ENCODE results near the gene TM9SF2.

Gene TM9SF2

DNA sequence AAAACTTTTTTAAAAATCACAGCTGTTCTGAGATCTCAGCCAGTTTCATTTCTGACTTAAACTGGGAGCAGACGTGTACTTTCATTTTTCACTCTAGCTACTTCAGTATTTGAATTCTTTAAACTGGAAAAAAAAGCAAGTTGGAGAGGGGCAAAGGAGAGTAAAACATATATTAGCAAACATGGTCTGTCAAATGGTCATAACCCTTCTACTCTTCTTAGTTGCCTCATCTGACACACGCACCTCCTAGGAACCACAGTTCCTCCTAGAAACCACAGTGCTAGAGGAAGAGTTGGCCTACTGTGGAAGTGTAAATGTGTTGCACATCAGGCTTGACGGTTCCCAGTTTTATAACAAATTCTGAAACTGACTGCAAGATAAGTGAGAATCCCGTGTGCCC, 47.2 kb downstream of the TM9SF2 start:
- Histone ChIP-seq H3K36me3 (peaks cover 92% of the 10 kb centered on the region), H3K9ac (no peak overlapping the region), H3K27me3 (no peaks in the 10 kb centered on the region), H3K27ac (no peak overlapping the region), H3K4me3 (no peak overlapping the region), H3K4me2 (no peak overlapping the region), H4K20me1 (no peaks in the 10 kb centered on the region), H3K9me3 (no peaks in the 10 kb centered on the region), H3K4me1 (no peaks in the 10 kb centered on the region)
- no peak for TF ChIP-seq Cebpa-rat (IDR thresholded peaks at IDR 0.05)

DNA sequence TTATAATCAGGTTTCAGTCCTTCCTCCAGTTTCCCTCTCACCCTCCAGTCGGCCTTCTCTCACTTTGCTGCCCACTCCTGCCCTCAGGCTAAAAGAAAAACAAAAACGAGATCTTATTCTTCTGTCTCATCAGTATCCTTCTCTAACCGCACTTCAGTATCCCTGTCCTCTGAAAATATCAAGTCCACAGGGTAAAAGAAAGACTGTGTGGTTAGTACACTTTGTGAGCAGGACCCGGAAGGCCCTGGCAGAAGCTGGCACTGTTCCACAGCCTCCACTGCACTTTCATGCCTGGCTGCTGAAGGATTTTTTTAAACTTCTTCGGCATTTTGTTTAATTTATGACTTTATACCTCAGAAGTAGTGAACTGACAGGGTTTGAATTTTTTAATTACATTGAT, 51.8 kb downstream of the TM9SF2 start:
- no peak overlapping the region for H3K4me2 ChIP-seq
- no peak overlapping the region for H3K9ac ChIP-seq

DNA sequence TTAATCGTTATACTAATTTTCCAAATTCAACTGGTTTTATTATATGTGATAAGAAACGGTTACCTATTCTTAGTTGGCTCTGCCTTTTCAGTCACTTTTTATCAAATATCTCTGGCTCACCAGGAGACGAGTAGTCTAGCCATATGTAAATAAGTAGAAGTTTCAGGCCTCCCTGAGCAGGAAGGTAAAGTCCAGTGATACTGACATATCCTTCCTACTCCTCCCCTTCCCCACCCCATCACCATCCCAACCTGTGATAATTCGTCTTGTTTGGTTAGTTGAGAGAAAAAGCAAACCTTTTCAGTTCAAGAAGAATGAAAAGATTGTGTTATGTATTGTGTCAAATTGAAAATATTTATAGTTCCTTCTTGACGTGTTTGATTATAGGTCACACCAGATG, 53.9 kb downstream of the TM9SF2 start:
- Histone ChIP-seq H3K4me1 (no peaks in the 10 kb centered on the region), H3K9ac (no peak overlapping the region), H3K4me3 (no peak overlapping the region), H3K27ac (no peak overlapping the region), H3K27me3 (no peaks in the 10 kb centered on the region), H3K9me3 (no peaks in the 10 kb centered on the region), H4K20me1 (no peaks in the 10 kb centered on the region), H3K4me2 (no peak overlapping the region), H3K36me3 (peaks cover 93% of the 10 kb centered on the region)
- TF ChIP-seq Cebpa-rat (IDR thresholded peaks at IDR 0.05) = no peak

More for the DNA sequence above, 51.8 kb downstream of the TM9SF2 start:
- Histone ChIP-seq H3K4me1 (no peaks in the 10 kb centered on the region), H3K27ac (no peak overlapping the region), H4K20me1 (no peaks in the 10 kb centered on the region), H3K27me3 (no peaks in the 10 kb centered on the region), H3K36me3 (peaks cover 91% of the 10 kb centered on the region), H3K9me3 (no peaks in the 10 kb centered on the region), H3K4me3 (no peak overlapping the region)
- no peak for TF ChIP-seq Cebpa-rat (IDR thresholded peaks at IDR 0.05)

DNA sequence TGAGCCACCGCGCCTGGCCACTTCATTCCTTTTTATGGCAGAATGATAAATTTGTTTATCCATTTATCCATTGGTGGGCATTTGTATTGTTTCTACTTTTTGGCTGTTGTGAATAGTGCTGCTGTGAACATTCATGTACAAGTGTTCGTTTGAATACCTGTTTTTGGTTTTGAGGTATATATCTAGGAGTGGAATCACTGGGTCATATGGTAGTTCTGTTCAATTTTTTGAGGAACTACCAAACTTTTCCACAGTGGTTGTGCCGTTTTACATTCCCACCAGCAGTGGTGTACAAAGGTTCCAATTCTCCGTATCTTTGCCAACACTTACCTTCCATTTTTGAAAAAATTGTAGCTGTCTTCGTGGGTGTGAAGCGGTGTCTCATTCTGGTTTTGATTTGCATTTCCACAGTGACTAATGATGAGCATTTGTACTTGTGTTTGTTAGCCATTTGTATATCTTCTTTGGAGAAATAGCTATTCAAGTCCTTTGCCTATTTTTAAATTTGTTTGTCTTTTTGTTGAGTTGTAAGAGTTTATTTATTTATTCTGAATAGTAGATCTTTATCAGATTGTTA, 55.7 kb downstream of the TM9SF2 start:
- H4K20me1 ChIP-seq = no peaks in the 10 kb centered on the region
- no peak overlapping the region for H3K4me3 ChIP-seq
- H3K36me3 ChIP-seq = peaks cover 95% of the 10 kb centered on the region
- H3K4me2 ChIP-seq = no peak overlapping the region
- no peaks in the 10 kb centered on the region for H3K27me3 ChIP-seq
- no peaks in the 10 kb centered on the region for H3K4me1 ChIP-seq
- H3K27ac ChIP-seq = no peak overlapping the region
- H3K9me3 ChIP-seq = no peaks in the 10 kb centered on the region
- TF ChIP-seq Cebpa-rat (IDR thresholded peaks at IDR 0.05) = no peak
- no peak overlapping the region for H3K9ac ChIP-seq

DNA sequence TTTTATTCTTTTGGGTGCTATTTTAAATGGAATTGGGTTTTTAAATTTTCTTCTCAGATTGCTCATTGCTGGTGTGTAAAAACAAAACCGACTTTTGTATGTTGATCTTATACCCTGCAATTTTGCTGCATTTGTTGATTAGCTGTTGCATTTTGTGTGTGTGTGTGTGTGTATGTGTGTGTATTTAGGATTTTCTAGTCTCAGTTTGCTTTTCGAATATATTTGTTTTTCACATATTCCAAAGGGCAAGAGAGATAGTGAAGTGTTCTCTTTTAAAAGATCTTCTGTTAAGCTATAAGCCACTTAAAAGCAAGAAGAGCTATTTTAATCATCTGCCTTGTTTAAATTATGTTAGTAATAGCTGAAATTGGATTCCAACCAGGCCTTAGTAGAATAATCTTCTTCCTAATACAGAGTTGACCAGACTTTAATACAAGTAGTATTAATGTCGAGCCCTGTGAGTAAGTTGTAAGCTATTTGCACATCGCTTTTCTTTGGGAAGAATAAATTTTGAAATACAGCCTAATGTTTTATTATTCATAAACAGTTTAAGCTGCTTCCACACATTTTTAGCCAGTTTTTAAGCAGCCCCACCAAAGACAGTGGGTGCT, 57.4 kb downstream of the TM9SF2 start:
- Histone ChIP-seq H3K9me3 (no peaks in the 10 kb centered on the region), H3K4me3 (no peak overlapping the region), H3K27me3 (no peaks in the 10 kb centered on the region), H3K27ac (no peak overlapping the region), H3K36me3 (peaks cover 83% of the 10 kb centered on the region), H3K9ac (no peak overlapping the region), H4K20me1 (no peaks in the 10 kb centered on the region), H3K4me2 (no peak overlapping the region), H3K4me1 (no peaks in the 10 kb centered on the region)
- TF ChIP-seq Cebpa-rat (IDR thresholded peaks at IDR 0.05) = no peak

DNA sequence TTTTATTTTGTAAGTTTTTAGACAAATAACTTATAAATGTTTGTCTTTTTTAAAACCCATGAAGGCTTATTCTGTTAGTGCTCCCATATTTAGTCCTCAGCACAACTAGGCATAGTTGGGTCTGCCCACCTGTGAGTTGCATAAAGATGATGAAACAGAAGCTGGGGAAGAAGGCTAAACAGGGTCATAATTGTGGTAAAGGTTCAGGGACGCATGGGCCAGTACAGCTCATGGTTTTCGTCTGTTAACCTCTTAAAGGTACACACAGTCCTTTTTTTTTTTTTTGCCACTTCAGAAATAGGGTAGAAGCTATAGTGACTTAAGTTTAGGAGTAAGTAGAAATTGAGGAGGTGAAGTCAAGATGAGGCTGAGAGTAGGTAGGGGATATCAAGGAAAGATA, 58.3 kb downstream of the TM9SF2 start:
- TF ChIP-seq Cebpa-rat (IDR thresholded peaks at IDR 0.05) = no peak
- Histone ChIP-seq H3K9ac (no peak overlapping the region), H3K36me3 (peaks cover 83% of the 10 kb centered on the region), H3K27me3 (no peaks in the 10 kb centered on the region), H3K9me3 (no peaks in the 10 kb centered on the region), H3K4me1 (no peaks in the 10 kb centered on the region), H3K4me3 (no peak overlapping the region), H4K20me1 (no peaks in the 10 kb centered on the region), H3K27ac (no peak overlapping the region), H3K4me2 (no peak overlapping the region)

DNA sequence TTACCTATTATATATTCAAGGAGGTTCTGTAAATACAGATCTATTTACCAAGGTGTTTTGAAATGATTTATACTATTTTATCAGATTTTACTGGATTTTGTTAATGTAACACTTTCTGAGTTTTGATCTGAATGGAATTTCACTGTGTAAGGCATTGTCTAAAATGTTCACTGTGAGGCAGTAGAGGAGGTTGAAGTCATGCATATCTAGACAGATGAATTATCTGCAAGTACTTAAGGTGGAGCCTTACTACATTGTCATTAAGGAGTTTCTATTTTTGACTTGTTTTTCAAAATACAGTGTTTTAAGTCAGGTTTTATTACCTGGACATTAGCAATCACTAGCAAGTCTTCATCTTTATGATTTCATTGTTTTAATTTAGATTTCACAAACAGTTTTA, 62.1 kb downstream of the TM9SF2 start:
- Histone ChIP-seq H3K4me3 (no peak overlapping the region), H3K9me3 (peaks cover 30% of the 10 kb centered on the region), H3K4me1 (no peaks in the 10 kb centered on the region), H3K27ac (no peak overlapping the region), H3K9ac (no peak overlapping the region), H4K20me1 (no peaks in the 10 kb centered on the region), H3K36me3 (peaks cover 86% of the 10 kb centered on the region), H3K4me2 (no peak overlapping the region), H3K27me3 (no peaks in the 10 kb centered on the region)
- no peak for TF ChIP-seq Cebpa-rat (IDR thresholded peaks at IDR 0.05)

DNA sequence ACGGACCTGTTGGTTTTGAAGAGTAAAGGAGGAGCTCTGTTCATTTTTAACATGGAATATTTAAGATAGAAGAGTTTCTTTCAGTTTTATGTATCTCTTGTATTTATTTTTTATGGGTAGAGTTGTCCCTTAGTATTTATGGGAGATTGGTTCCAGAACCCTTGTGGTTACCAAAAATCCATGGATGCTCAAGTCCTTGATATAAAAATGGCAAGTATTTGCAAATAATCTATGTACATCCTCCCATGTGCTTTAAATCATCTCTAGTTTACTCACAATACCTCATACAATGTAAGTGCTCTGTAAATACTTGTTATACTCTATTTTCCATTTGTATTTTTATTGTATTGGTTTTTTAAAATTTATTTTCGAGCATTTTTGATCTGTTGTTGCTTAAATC, 63.1 kb downstream of the TM9SF2 start:
- TF ChIP-seq Cebpa-rat (IDR thresholded peaks at IDR 0.05) = no peak
- no peaks in the 10 kb centered on the region for H3K27me3 ChIP-seq
- peaks cover 40% of the 10 kb centered on the region for H3K9me3 ChIP-seq
- no peak overlapping the region for H3K4me2 ChIP-seq
- no peak overlapping the region for H3K4me3 ChIP-seq
- peaks cover 76% of the 10 kb centered on the region for H3K36me3 ChIP-seq
- H4K20me1 ChIP-seq = no peaks in the 10 kb centered on the region
- H3K4me1 ChIP-seq = no peaks in the 10 kb centered on the region
- no peak overlapping the region for H3K9ac ChIP-seq
- H3K27ac ChIP-seq = no peak overlapping the region

DNA sequence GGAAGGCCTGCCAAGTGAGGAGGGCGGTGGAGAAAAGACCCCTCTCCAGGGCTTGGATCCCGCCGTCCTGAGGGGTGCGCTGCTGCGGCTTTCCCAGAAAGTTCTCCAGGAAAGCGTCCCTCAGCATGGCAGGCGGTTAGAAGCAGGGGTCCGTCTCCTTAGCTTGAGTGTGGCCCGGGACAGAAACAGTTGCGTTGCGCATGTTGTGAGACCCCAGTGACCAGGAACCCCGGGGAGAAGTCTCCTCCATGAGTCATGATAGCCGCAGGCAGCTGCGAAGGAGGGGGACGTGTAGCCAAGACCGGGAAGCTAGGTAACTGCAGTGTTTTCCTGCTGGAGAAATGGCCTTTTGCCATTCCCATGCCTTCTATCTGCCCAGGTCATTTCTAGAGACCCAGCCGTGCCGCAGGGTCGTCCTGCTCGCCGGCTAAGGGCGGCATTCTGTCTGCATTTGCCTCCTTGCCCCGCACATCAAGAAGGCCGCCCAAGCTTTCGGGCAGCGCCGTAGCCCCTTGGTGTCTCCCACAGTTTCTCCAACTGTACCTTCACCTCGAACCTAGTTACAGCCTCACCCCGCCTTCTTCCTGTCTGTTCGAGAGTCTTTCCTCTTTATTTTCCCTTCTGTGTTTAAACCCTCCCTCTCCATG, 64.3 kb downstream of the TM9SF2 start:
- Histone ChIP-seq H3K4me1 (no peaks in the 10 kb centered on the region), H3K4me3 (no peak overlapping the region), H3K9me3 (peaks cover 48% of the 10 kb centered on the region), H3K27ac (no peak overlapping the region), H3K4me2 (no peak overlapping the region), H3K27me3 (no peaks in the 10 kb centered on the region), H3K36me3 (peaks cover 64% of the 10 kb centered on the region), H4K20me1 (no peaks in the 10 kb centered on the region), H3K9ac (no peak overlapping the region)
- no peak for TF ChIP-seq Cebpa-rat (IDR thresholded peaks at IDR 0.05)

Data from BLaER1 (cell line).